ENCODE results near the gene ERMP1.

The ERMP1 gene

DNA sequence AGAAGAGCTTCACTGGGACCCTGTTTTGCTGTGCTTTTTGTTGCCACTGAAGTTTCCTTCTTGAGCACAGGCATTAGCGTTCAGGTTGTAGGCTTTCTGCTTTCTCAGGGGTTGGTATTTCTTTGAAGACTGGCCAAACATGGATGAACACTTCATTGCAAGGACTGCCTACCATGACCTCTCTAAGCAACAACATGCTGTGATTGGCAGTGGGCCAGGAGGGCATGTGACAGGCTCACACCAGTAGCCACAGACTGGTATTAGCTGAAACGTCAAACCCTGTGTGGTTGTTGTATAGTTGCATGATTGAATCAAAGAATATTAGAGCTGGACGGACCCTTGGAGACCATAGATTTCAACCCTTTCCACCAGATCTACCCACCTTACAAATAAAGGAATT lies 37.8 kb upstream of the ERMP1 start:
- H3K36me3 ChIP-seq (ENCODE audit: control insufficient read depth, insufficient read depth, low read length) = no peaks in the 10 kb centered on the region

DNA sequence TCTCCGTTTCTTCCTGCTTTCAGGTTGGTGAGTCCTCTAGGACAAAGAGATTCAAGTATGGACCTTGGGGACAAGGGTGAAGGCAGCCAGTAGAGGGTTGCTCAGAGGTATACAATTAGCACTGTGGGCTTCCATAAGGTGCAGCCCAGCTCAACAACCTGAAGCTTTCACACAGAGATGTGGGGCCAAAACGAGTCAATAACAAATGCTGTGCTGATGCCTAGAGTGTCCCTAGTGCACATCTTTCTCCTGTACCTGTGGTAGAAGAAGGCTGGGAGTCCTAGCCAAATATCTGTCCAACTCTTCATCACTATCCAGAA lies 37.1 kb upstream of the ERMP1 start:
- no peaks in the 10 kb centered on the region for H3K9me3 ChIP-seq (ENCODE audit: control insufficient read depth, low read length)
- 90 to 100% methylated on average over 1 to 2 of the region's 2 CpGs for WGBS, 2 experiments (ENCODE audit: insufficient coverage in 2 of 2)
- H3K4me1 ChIP-seq (ENCODE audit: control insufficient read depth, insufficient read depth, low read length, poor library complexity, severe bottlenecking) = peaks cover 5% of the 10 kb centered on the region
- H3K4me3 ChIP-seq (ENCODE audit: extremely low read depth, insufficient read depth, low read length, poor library complexity, severe bottlenecking) = no peak overlapping the region
- no peak overlapping the region for H3K27ac ChIP-seq (ENCODE audit: low read depth, low read length, severe bottlenecking)
- no peaks in the 10 kb centered on the region for H3K36me3 ChIP-seq (ENCODE audit: control insufficient read depth, insufficient read depth, low read length)

More for the DNA sequence above, 37.8 kb upstream of the ERMP1 start:
- Histone ChIP-seq H3K9me3 (ENCODE audit: control insufficient read depth, low read length) (no peaks in the 10 kb centered on the region), H3K4me1 (ENCODE audit: control insufficient read depth, insufficient read depth, low read length, poor library complexity, severe bottlenecking) (peaks cover 5% of the 10 kb centered on the region), H3K4me3 (ENCODE audit: extremely low read depth, insufficient read depth, low read length, poor library complexity, severe bottlenecking) (no peak overlapping the region), H3K27ac (ENCODE audit: low read depth, low read length, severe bottlenecking) (no peak overlapping the region)
- 86 to 100% methylated on average over 1 of the region's 3 CpGs for WGBS, 2 experiments (ENCODE audit: insufficient coverage in 2 of 2)

DNA sequence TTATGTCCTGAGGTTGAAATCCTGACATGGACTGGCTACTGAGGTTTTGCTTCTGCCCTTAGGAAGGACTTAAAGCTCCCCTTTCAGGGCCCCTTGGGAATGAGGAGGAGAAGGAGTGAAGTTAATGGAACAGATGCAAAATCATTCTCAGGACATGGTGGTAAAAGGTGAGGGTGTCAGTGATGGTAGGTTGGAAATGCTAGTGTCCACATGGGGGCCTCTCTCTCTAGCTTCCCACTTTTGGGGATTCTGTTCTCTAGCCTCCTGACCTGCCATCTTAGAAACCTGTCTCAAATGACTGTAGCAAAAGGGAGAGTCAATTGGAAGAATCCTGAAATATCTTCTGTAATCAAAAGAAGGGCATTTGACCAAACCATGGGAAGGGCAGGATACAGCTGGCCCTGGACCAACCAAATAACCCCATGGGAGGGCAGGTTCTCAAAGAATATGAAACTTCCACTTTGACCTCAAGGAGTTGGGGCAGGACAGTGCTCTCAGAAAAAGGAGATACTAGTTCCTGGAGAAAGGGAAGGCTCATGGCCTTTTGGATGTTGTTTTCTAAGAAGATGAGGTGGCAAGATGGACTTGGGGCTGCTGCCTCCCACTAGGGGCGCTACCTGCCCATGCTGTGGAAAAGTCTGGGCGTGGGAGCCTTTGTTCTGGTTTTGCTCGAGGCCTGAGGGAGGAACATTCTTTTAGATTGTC lies 36.5 kb upstream of the ERMP1 start:
- H3K36me3 ChIP-seq (ENCODE audit: control insufficient read depth, insufficient read depth, low read length) = no peaks in the 10 kb centered on the region
- H3K9me3 ChIP-seq (ENCODE audit: control insufficient read depth, low read length) = no peaks in the 10 kb centered on the region
- H3K27ac ChIP-seq (ENCODE audit: low read depth, low read length, severe bottlenecking) = no peak overlapping the region
- H3K4me1 ChIP-seq (ENCODE audit: control insufficient read depth, insufficient read depth, low read length, poor library complexity, severe bottlenecking) = peaks cover 5% of the 10 kb centered on the region
- no peak overlapping the region for H3K4me3 ChIP-seq (ENCODE audit: extremely low read depth, insufficient read depth, low read length, poor library complexity, severe bottlenecking)
- 80 to 83% methylated on average over 3 of the region's 3 CpGs for WGBS, 2 experiments (ENCODE audit: insufficient coverage in 2 of 2)

DNA sequence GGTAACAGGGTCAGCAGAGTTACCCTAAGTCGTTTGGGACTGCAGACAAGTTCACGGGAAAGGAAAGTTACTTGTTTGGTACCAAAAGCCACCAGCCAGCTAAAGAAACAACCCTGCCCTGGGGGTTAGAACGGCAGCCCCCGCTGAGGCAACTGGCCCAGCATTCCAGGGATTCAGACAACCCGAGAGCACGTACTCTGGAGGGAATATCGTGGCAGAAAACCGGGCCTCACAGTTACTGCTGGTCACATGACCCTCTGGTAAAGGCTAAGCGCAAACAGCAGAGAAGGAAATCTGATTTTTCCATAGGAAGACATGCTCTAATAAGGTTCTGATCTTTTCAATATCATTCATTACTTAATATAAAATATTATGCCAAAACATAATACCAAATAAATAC lies 35.3 kb upstream of the ERMP1 start:
- 75 to 81% methylated on average over 8 of the region's 9 CpGs for WGBS, 2 experiments (ENCODE audit: insufficient coverage in 2 of 2)
- Histone ChIP-seq H3K4me1 (ENCODE audit: control insufficient read depth, insufficient read depth, low read length, poor library complexity, severe bottlenecking) (peaks cover 5% of the 10 kb centered on the region), H3K27ac (ENCODE audit: low read depth, low read length, severe bottlenecking) (no peak overlapping the region), H3K4me3 (ENCODE audit: extremely low read depth, insufficient read depth, low read length, poor library complexity, severe bottlenecking) (no peak overlapping the region), H3K36me3 (ENCODE audit: control insufficient read depth, insufficient read depth, low read length) (no peaks in the 10 kb centered on the region), H3K9me3 (ENCODE audit: control insufficient read depth, low read length) (no peaks in the 10 kb centered on the region)

DNA sequence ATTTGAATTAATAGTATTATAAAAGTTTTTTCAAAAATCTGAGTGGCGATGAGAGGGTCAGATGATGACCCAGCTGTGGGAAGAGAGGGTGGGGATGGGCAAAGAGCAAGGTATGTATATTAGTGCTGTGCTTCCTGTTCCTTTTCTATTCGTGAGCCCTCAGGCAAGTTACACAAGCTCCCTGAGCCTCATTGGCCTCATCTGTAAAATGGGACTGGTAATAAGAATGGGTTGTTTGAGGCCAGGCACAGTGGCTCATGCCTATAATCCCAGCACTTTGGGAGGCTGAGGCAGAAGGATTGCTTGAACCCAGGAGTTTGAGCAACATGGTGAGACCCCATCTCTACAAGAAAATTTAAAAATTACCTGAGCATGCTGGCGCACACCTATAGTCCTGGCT lies 33.8 kb upstream of the ERMP1 start:
- Histone ChIP-seq H3K9me3 (ENCODE audit: control insufficient read depth, low read length) (no peaks in the 10 kb centered on the region), H3K36me3 (ENCODE audit: control insufficient read depth, insufficient read depth, low read length) (no peaks in the 10 kb centered on the region), H3K4me1 (ENCODE audit: control insufficient read depth, insufficient read depth, low read length, poor library complexity, severe bottlenecking) (peaks cover under 1% of the 10 kb centered on the region), H3K4me3 (ENCODE audit: extremely low read depth, insufficient read depth, low read length, poor library complexity, severe bottlenecking) (no peak overlapping the region), H3K27ac (ENCODE audit: low read depth, low read length, severe bottlenecking) (no peak overlapping the region)
- WGBS, 2 experiments (ENCODE audit: insufficient coverage in 2 of 2) = 83 to 94% methylated on average over 2 to 3 of the region's 3 CpGs

DNA sequence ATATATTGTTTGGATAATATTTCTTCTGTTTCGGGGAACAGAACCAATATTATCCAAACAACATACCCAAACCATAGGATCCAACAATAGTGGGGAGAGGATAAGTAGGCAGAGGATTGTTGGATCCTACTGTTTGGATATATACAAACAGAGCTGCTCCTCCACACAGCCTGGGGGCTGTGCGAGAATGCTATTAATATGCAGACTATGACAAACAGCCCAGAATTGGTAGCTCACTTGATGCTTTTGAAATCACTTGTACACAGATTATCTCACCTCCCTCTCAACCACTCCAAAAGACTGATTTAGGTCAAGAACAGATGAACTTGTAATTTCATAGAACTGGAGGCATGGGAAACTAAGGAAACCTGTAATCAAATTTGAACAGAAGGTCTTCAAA lies 33.4 kb upstream of the ERMP1 start:
- no peak overlapping the region for H3K27ac ChIP-seq (ENCODE audit: low read depth, low read length, severe bottlenecking)
- no peaks in the 10 kb centered on the region for H3K36me3 ChIP-seq (ENCODE audit: control insufficient read depth, insufficient read depth, low read length)
- 67% methylated on average over 1 of the region's 2 CpGs; no CpG with 5 or more reads in 1 of the 2 experiments for WGBS, 2 experiments (ENCODE audit: insufficient coverage in 2 of 2)
- H3K9me3 ChIP-seq (ENCODE audit: control insufficient read depth, low read length) = no peaks in the 10 kb centered on the region
- H3K4me3 ChIP-seq (ENCODE audit: extremely low read depth, insufficient read depth, low read length, poor library complexity, severe bottlenecking) = no peak overlapping the region
- no peaks in the 10 kb centered on the region for H3K4me1 ChIP-seq (ENCODE audit: control insufficient read depth, insufficient read depth, low read length, poor library complexity, severe bottlenecking)

DNA sequence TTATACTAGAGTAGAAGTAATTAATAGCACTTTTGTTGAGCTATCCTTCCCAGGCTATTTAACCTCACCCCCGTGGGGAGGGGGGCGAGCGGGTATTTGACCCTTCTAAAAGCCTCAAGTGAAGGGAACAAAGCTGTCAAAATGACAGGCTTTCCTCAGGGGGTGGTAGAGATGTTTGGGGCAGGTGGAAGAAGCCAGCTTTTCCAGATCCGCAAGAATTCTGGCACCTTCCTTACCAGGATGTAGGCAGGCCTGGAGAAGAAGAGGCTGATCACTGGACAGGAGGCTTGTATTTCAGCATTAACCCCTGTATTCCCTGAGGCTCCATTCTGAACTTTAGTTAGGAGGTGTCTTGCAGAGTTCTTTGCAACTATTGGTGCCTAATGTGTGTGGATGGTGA lies 31.5 kb upstream of the ERMP1 start:
- H3K36me3 ChIP-seq (ENCODE audit: control insufficient read depth, insufficient read depth, low read length) = no peaks in the 10 kb centered on the region
- H3K27ac ChIP-seq (ENCODE audit: low read depth, low read length, severe bottlenecking) = no peak overlapping the region
- H3K4me1 ChIP-seq (ENCODE audit: control insufficient read depth, insufficient read depth, low read length, poor library complexity, severe bottlenecking) = no peaks in the 10 kb centered on the region
- WGBS, 2 experiments (ENCODE audit: insufficient coverage in 2 of 2) = 83% methylated on average over 1 of the region's 4 CpGs; no CpG with 5 or more reads in 1 of the 2 experiments
- H3K9me3 ChIP-seq (ENCODE audit: control insufficient read depth, low read length) = no peaks in the 10 kb centered on the region
- H3K4me3 ChIP-seq (ENCODE audit: extremely low read depth, insufficient read depth, low read length, poor library complexity, severe bottlenecking) = no peak overlapping the region

DNA sequence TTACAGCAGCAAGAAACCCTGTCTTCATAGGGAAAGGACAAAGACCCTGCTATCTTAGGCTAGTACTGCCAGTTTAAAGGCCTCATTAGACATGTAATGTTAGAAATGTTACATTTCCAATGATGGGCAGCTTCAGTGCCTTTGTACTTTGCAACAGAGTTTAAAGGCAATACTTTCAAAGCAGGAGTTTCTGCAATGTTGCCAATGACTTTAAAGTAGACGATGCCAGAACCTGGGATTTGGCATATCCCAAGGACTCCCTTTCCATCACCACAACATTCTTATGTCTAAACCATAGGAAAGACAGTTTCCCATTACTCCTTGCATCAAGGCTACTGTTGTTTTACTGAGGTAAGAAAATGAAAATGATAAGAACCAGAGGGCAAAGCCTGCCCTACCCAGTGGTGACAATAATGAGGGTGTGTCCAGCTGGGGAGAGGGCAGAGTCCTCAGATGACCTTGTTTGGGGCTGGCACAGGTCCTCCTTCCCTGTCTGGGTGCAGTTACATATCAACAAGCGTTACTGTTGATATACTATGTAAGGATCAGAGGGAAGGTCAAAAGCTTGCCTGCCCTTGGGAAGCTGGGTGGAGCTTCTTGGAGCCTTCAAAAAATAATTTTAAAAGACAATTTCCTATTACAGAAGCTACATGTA lies 30.3 kb upstream of the ERMP1 start:
- H3K4me1 ChIP-seq (ENCODE audit: control insufficient read depth, insufficient read depth, low read length, poor library complexity, severe bottlenecking) = no peaks in the 10 kb centered on the region
- 90% methylated on average over 1 of the region's 2 CpGs; no CpG with 5 or more reads in 1 of the 2 experiments for WGBS, 2 experiments (ENCODE audit: insufficient coverage in 2 of 2)
- no peak overlapping the region for H3K4me3 ChIP-seq (ENCODE audit: extremely low read depth, insufficient read depth, low read length, poor library complexity, severe bottlenecking)
- no peaks in the 10 kb centered on the region for H3K9me3 ChIP-seq (ENCODE audit: control insufficient read depth, low read length)
- H3K27ac ChIP-seq (ENCODE audit: low read depth, low read length, severe bottlenecking) = no peak overlapping the region
- H3K36me3 ChIP-seq (ENCODE audit: control insufficient read depth, insufficient read depth, low read length) = no peaks in the 10 kb centered on the region

DNA sequence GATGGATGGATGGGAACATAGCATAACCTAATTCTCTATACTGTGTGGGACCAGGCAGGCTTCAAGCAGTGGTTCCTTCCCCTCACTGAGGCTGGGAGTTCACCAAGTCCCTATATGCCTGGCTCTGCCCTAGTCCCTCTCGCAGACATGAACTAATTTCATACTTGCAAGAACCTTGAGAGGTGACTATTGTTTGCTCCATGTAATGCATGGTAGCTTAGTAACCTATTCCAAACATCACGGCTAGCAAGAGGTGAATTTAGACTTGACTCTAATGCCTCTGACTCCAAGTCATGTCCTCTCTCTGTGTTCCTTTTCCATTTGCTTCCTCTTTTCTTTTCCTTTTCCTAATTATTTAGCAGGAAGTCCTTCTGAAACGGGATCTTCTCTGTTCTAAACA lies 25.9 kb upstream of the ERMP1 start:
- 0 to 50% methylated on average over 1 to 2 of the region's 3 CpGs for WGBS, 2 experiments (ENCODE audit: insufficient coverage in 2 of 2)
- Histone ChIP-seq H3K27ac (ENCODE audit: low read depth, low read length, severe bottlenecking) (no peak overlapping the region), H3K4me3 (ENCODE audit: extremely low read depth, insufficient read depth, low read length, poor library complexity, severe bottlenecking) (no peak overlapping the region), H3K4me1 (ENCODE audit: control insufficient read depth, insufficient read depth, low read length, poor library complexity, severe bottlenecking) (no peaks in the 10 kb centered on the region), H3K9me3 (ENCODE audit: control insufficient read depth, low read length) (no peaks in the 10 kb centered on the region), H3K36me3 (ENCODE audit: control insufficient read depth, insufficient read depth, low read length) (no peaks in the 10 kb centered on the region)

DNA sequence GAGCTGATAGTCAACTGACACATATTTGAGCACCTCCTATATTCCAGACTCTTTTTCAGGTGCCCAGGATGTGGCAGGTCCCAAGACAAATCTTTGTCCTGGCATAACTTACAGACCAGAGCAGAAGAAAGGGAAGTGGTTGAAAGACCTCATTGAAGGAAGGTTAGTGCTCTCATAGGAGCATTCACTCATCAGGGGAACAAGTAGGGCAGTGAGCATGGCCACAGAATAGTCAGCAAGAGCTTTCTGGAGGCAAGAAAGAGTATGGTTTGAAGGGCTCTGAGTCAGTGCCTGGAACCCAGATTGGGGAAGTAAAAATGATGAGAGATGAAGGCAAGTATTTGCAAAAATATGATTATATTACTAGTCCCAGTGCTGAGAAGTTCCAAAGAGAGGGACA lies 25.0 kb upstream of the ERMP1 start:
- H3K9me3 ChIP-seq (ENCODE audit: control insufficient read depth, low read length) = no peaks in the 10 kb centered on the region
- no peaks in the 10 kb centered on the region for H3K4me1 ChIP-seq (ENCODE audit: control insufficient read depth, insufficient read depth, low read length, poor library complexity, severe bottlenecking)
- H3K4me3 ChIP-seq (ENCODE audit: extremely low read depth, insufficient read depth, low read length, poor library complexity, severe bottlenecking) = no peak overlapping the region
- H3K36me3 ChIP-seq (ENCODE audit: control insufficient read depth, insufficient read depth, low read length) = no peaks in the 10 kb centered on the region
- H3K27ac ChIP-seq (ENCODE audit: low read depth, low read length, severe bottlenecking) = no peak overlapping the region

DNA sequence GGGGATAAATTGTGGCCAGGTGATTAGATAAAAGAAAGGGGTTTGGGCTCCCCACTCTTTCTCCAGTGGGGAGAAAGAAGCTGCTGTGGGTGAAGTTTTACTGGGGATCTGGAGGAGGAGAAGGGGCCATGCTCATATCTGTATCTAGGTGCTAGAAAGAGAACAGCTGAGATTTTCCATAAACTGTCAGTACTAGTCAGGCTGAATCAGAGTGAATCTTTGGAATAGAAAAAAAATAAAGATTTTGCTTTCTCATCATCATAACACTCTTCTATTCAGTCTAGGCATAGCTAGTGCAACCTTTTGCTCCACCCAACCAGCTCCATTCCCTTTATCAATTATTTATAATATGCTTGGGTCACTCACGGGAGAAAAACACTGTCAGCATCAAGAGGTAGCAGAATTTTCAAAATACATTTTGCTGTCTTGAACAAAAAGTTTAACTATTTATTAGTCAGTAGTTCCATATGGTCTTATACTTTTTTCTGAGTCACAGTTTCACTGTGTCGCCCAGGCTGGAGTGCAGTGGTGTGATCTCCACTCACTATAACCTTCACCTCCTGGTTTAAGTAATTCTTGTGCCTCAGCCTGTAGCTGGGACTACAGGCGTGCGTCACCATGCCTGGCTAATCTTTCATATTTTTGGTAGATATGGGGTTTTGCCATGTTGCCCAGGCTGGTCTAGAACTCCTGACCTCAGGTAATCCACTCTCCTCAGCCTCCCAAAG lies 21.3 kb upstream of the ERMP1 start:
- WGBS, 2 experiments (ENCODE audit: insufficient coverage in 2 of 2) = 89 to 100% methylated on average over 1 of the region's 4 CpGs
- no peaks in the 10 kb centered on the region for H3K9me3 ChIP-seq (ENCODE audit: control insufficient read depth, low read length)
- H3K4me1 ChIP-seq (ENCODE audit: control insufficient read depth, insufficient read depth, low read length, poor library complexity, severe bottlenecking) = no peaks in the 10 kb centered on the region
- no peak overlapping the region for H3K4me3 ChIP-seq (ENCODE audit: extremely low read depth, insufficient read depth, low read length, poor library complexity, severe bottlenecking)
- H3K36me3 ChIP-seq (ENCODE audit: control insufficient read depth, insufficient read depth, low read length) = no peaks in the 10 kb centered on the region
- no peak overlapping the region for H3K27ac ChIP-seq (ENCODE audit: low read depth, low read length, severe bottlenecking)

All from mesodermal cell (in vitro differentiated cells).